ENCODE data around the gene OR52R1. TPM values are rescaled to one million over a fixed set of nuclear protein-coding genes. Genes with fewer than 3 reads are reported as not detected.

Gene OR52R1
- total RNA-seq, 1 experiment from 2014 or later = not detected

- no peak for DNase-seq
- no peak overlapping the region for H2AK5ac ChIP-seq (ENCODE audit: insufficient read length, low read length)
- no peak overlapping the region for H2BK120ac ChIP-seq (ENCODE audit: low read depth, low read length, poor library complexity, severe bottlenecking)
- no peak overlapping the region for H2BK12ac ChIP-seq (ENCODE audit: insufficient read length, low read depth, low read length)
- no peak overlapping the region for H3K27ac ChIP-seq (ENCODE audit: insufficient read length, low read depth, low read length)
- no peaks in the 10 kb centered on the region for H3K79me2 ChIP-seq (ENCODE audit: insufficient read depth, low read length)
- no peak overlapping the region for H4K91ac ChIP-seq (ENCODE audit: insufficient read length, low read depth, low read length)
- H2BK5ac ChIP-seq (ENCODE audit: insufficient read length, low read length) = no peak overlapping the region
- no peak overlapping the region for H3K23ac ChIP-seq (ENCODE audit: insufficient read length, low read depth, low read length)
- TF ChIP-seq, protein P1, sequence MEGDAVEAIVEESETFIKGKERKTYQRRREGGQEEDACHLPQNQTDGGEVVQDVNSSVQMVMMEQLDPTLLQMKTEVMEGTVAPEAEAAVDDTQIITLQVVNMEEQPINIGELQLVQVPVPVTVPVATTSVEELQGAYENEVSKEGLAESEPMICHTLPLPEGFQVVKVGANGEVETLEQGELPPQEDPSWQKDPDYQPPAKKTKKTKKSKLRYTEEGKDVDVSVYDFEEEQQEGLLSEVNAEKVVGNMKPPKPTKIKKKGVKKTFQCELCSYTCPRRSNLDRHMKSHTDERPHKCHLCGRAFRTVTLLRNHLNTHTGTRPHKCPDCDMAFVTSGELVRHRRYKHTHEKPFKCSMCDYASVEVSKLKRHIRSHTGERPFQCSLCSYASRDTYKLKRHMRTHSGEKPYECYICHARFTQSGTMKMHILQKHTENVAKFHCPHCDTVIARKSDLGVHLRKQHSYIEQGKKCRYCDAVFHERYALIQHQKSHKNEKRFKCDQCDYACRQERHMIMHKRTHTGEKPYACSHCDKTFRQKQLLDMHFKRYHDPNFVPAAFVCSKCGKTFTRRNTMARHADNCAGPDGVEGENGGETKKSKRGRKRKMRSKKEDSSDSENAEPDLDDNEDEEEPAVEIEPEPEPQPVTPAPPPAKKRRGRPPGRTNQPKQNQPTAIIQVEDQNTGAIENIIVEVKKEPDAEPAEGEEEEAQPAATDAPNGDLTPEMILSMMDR (conservative IDR thresholded peaks at IDR 0.05) = no peak
- WGBS (ENCODE audit: extremely low coverage, insufficient read length, low lambda C conversion rate) = no CpG with 5 or more reads among the region's 2 CpGs
- no peaks in the 10 kb centered on the region for H3K79me1 ChIP-seq (ENCODE audit: insufficient read depth, low read depth, low read length, poor library complexity, severe bottlenecking)
- H3K56ac ChIP-seq (ENCODE audit: insufficient read length, low read depth, low read length) = no peak overlapping the region
- no peak overlapping the region for H4K5ac ChIP-seq (ENCODE audit: insufficient read length, low read depth, low read length)
- no peaks in the 10 kb centered on the region for H3K9me3 ChIP-seq (ENCODE audit: control insufficient read depth, low read depth, low read length)
- no peak overlapping the region for H3K4me3 Mint-ChIP-seq
- H3K27ac Mint-ChIP-seq = no peak overlapping the region
- no peak overlapping the region for H3K4ac ChIP-seq (ENCODE audit: low read depth, low read length)
- H3K14ac ChIP-seq (ENCODE audit: insufficient read depth, low read length) = no peak overlapping the region
- H3K4me1 Mint-ChIP-seq = peaks cover 0 to 3% of the 10 kb centered on the region in 2 experiments; a peak in 2 of 4 replicates
- H3K9ac ChIP-seq (ENCODE audit: extremely low read depth, insufficient read length, low read length) = no peak overlapping the region
- no peaks in the 10 kb centered on the region for H3K36me3 Mint-ChIP-seq (ENCODE audit: insufficient read depth in 1 of 3, low read depth in 3 of 3)
- H2BK20ac ChIP-seq (ENCODE audit: low read depth, low read length, poor library complexity, severe bottlenecking) = no peak overlapping the region
- H3K4me2 ChIP-seq (ENCODE audit: insufficient read depth, insufficient read length, low read length) = no peak overlapping the region
- H3K18ac ChIP-seq (ENCODE audit: insufficient read length, low read depth, low read length) = no peak overlapping the region
- H3K23me2 ChIP-seq (ENCODE audit: insufficient read length, low read depth, low read length, poor library complexity, severe bottlenecking) = no peaks in the 10 kb centered on the region
- H4K20me1 ChIP-seq (ENCODE audit: control insufficient read depth, insufficient read depth, insufficient read length) = no peaks in the 10 kb centered on the region
- H3K4me1 ChIP-seq (ENCODE audit: insufficient read depth, low read length) = no peaks in the 10 kb centered on the region
- H3K27me3 Mint-ChIP-seq (ENCODE audit: low read depth) = no peaks in the 10 kb centered on the region
- H3K9me3 Mint-ChIP-seq = no peaks in the 10 kb centered on the region
- H3K27me3 ChIP-seq (ENCODE audit: insufficient read depth, low read length) = no peaks in the 10 kb centered on the region
- no peak overlapping the region for H3T11ph ChIP-seq (ENCODE audit: low read length)
- no peak overlapping the region for H2AFZ ChIP-seq (ENCODE audit: low read length)
- no peak overlapping the region for H4K8ac ChIP-seq (replicated peaks; ENCODE audit: insufficient read length, low read depth, low read length)
- H2BK15ac ChIP-seq (ENCODE audit: low read depth, low read length) = no peak overlapping the region
Measured at GRCh38 chr11:4763096-4763495, 41.1 kb downstream of the OR52R1 start.

Other genes with a start within 250 kb of the OR52R1 start
- gene OR52I2, start 222.6 kb downstream of the OR52R1 start, total RNA-seq (2021) = not detected in 2 replicates
- gene OR52I1, start 210.3 kb downstream of the OR52R1 start, total RNA-seq (2021) = not detected in 2 replicates
- gene TRIM68, start 196.1 kb downstream of the OR52R1 start, total RNA-seq (2021) = 7.5 and 9.9 TPM in 2 replicates
- gene OR51D1, start 166.9 kb downstream of the OR52R1 start, total RNA-seq (2021) = not detected in 2 replicates
- gene OR51E1, start 160.4 kb downstream of the OR52R1 start, total RNA-seq (2021) = not detected in 2 replicates
- gene OR51E2, start 106.5 kb downstream of the OR52R1 start, total RNA-seq (2021) = not detected in 2 replicates
- gene MMP26, start 99.6 kb downstream of the OR52R1 start, total RNA-seq (2021) = not detected in 2 replicates
- not detected in 2 replicates for gene OR51F1, start 34.4 kb downstream of the OR52R1 start, total RNA-seq (2021)
- not detected in 2 replicates for gene OR51F2, start 16.9 kb upstream of the OR52R1 start, total RNA-seq (2021)
- gene OR51S1, start 44.8 kb upstream of the OR52R1 start, total RNA-seq (2021) = not detected in 2 replicates
- gene OR51T1, start 77.5 kb upstream of the OR52R1 start, total RNA-seq (2021) = not detected in 2 replicates
- gene OR51A7, start 99.4 kb upstream of the OR52R1 start, total RNA-seq (2021) = not detected in 2 replicates
- not detected in 2 replicates for gene OR51G2, start 115.0 kb upstream of the OR52R1 start, total RNA-seq (2021)
- gene OR51G1, start 120.0 kb upstream of the OR52R1 start, total RNA-seq (2021) = not detected in 2 replicates
- not detected in 2 replicates for gene OR51A4, start 143.2 kb upstream of the OR52R1 start, total RNA-seq (2021)
- not detected in 2 replicates for gene OR51A2, start 151.3 kb upstream of the OR52R1 start, total RNA-seq (2021)
- gene OR51L1, start 190.5 kb upstream of the OR52R1 start, total RNA-seq (2021) = not detected in 2 replicates
- not detected in 2 replicates for gene OR52J3, start 242.1 kb upstream of the OR52R1 start, total RNA-seq (2021)

Measured in H9 (cell line).